ENCODE results near the gene CMSS1. TPM values are rescaled to one million over a fixed set of nuclear protein-coding genes. Genes with fewer than 3 reads are reported as not detected.
A peak's percentile ranks its signal among the peaks of the same experiment; 100 is the strongest.

The CMSS1 gene
- total RNA-seq, 1 donor = 27.8 TPM

GRCh38 chr3:100136921-100137320 is 319.3 kb downstream of the CMSS1 start:
- peak; percentile 37 for DNase-seq (ENCODE audit: low read depth)
- no peak overlapping the region for H3K4me3 ChIP-seq (ENCODE audit: low read depth, low read length)
- TF ChIP-seq CTCF (IDR thresholded peaks at IDR 0.05; ENCODE audit: insufficient read depth, low read length) = no peak

- H3K4me3 ChIP-seq (ENCODE audit: low read depth, low read length) = no peak overlapping the region
- no peak for TF ChIP-seq CTCF (IDR thresholded peaks at IDR 0.05; ENCODE audit: insufficient read depth, low read length)
- no peak for DNase-seq (ENCODE audit: low read depth)
Observed at GRCh38 chr3:100140976-100141375, 323.3 kb downstream of the CMSS1 start.

- H3K4me3 ChIP-seq (ENCODE audit: low read depth, low read length) = no peak overlapping the region
- no peak for DNase-seq (ENCODE audit: low read depth)
- no peak for TF ChIP-seq CTCF (IDR thresholded peaks at IDR 0.05; ENCODE audit: insufficient read depth, low read length)
Observed at GRCh38 chr3:100141586-100141985, 323.9 kb downstream of the CMSS1 start.

GRCh38 chr3:100144255-100144866 is 326.7 kb downstream of the CMSS1 start:
- H3K4me3 ChIP-seq (ENCODE audit: low read depth, low read length) = no peak overlapping the region
- no peak for DNase-seq (ENCODE audit: low read depth)
- no peak for TF ChIP-seq CTCF (IDR thresholded peaks at IDR 0.05; ENCODE audit: insufficient read depth, low read length)

- DNase-seq (ENCODE audit: low read depth) = no peak
- H3K4me3 ChIP-seq (ENCODE audit: low read depth, low read length) = no peak overlapping the region
- no peak for TF ChIP-seq CTCF (IDR thresholded peaks at IDR 0.05; ENCODE audit: insufficient read depth, low read length)
Observed at GRCh38 chr3:100149130-100149529, 331.5 kb downstream of the CMSS1 start.

GRCh38 chr3:100149713-100150415 is 332.2 kb downstream of the CMSS1 start:
- DNase-seq (ENCODE audit: low read depth) = no peak
- TF ChIP-seq CTCF (IDR thresholded peaks at IDR 0.05; ENCODE audit: insufficient read depth, low read length) = no peak
- no peak overlapping the region for H3K4me3 ChIP-seq (ENCODE audit: low read depth, low read length)
